Measurements from ENCODE around the gene PEX26.
A peak's percentile ranks its signal among the peaks of the same experiment; 100 is the strongest.

DNA sequence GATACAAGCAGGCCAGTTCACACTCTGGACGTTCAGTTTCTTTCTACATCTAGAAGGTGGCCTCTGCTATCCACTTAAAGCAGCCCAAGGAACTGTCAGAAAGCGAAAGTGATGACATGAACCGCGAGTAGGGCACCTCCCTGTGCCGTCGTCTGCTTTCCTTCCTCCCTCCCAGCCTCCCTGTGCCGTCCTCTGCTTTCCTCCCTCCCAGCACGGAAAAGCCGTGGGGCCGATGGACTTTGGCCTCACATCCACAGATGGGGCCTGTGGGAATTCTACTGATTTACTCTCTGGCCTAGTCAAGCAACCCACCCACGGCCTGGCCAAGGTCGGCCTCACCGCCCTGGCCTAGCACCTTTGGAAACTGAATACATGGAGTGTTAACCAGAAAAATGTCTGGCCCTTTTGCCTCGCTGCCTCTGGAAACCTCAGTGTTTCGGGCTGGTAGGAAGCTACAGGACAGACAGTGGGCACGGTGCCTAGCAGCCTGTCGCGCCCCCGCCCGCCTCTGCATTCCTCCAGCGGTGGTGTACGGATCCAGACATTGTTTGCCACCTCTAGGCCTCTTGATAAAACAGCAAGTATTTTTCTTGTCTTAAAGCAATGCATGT, 14.2 kb downstream of the PEX26 start:
- TF ChIP-seq, protein P1, sequence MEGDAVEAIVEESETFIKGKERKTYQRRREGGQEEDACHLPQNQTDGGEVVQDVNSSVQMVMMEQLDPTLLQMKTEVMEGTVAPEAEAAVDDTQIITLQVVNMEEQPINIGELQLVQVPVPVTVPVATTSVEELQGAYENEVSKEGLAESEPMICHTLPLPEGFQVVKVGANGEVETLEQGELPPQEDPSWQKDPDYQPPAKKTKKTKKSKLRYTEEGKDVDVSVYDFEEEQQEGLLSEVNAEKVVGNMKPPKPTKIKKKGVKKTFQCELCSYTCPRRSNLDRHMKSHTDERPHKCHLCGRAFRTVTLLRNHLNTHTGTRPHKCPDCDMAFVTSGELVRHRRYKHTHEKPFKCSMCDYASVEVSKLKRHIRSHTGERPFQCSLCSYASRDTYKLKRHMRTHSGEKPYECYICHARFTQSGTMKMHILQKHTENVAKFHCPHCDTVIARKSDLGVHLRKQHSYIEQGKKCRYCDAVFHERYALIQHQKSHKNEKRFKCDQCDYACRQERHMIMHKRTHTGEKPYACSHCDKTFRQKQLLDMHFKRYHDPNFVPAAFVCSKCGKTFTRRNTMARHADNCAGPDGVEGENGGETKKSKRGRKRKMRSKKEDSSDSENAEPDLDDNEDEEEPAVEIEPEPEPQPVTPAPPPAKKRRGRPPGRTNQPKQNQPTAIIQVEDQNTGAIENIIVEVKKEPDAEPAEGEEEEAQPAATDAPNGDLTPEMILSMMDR (IDR thresholded peaks at IDR 0.05) = peak in 1 of 4 experiments; percentile 26
- TF ChIP-seq POLR2A (IDR thresholded peaks at IDR 0.05) = no peak
